Progenitor cell of endocrine pancreas (in vitro differentiated cells): Measurements from ENCODE around the gene DOHH. TPM values are rescaled to one million over a fixed set of nuclear protein-coding genes. Genes with fewer than 3 reads are reported as not detected.

Experiments used
- DNase-seq: peaks from one replicate; pipeline ENCODE4 v3.0.0; 2021; ENCODE audit warnings: low spot score; ENCODE audit not compliant: unreplicated experiment
- H3K27ac Mint-ChIP-seq: 2 replicates; pipeline ENCODE4 v1.8.0; 2021; ENCODE audit warnings: mild to moderate bottlenecking, moderate library complexity, mixed read lengths
- H3K27me3 Mint-ChIP-seq: 2 replicates; pipeline ENCODE4 v1.8.0; 2021; ENCODE audit warnings: mixed read lengths
- H3K36me3 Mint-ChIP-seq: 2 replicates; pipeline ENCODE4 v1.8.0; 2022; ENCODE audit warnings: mixed read lengths; ENCODE audit not compliant: insufficient read depth
- H3K4me1 Mint-ChIP-seq: 2 replicates; pipeline ENCODE4 v1.8.0; 2021; ENCODE audit warnings: low read depth, mixed read lengths
- H3K4me3 Mint-ChIP-seq: 2 replicates; pipeline ENCODE4 v1.8.0; 2021; ENCODE audit warnings: low read depth, mild to moderate bottlenecking, moderate library complexity, mixed read lengths
- H3K9me3 Mint-ChIP-seq: 2 replicates; pipeline ENCODE4 v1.8.0; 2021; ENCODE audit warnings: low read depth, mixed read lengths
- CTCF ChIP-seq: fragments of 200-600 bp; sonication (generic); IDR thresholded peaks from one replicate; pipeline ENCODE4 v1.5.0; 2021; ENCODE audit warnings: antibody characterized with exemption, mild to moderate bottlenecking; ENCODE audit not compliant: unreplicated experiment
- total RNA-seq: library from RNA; stranded (reverse); gene quantifications from 2 replicates; pipeline ENCODE4 v1.2.1, GENCODE V29; 2021

The DOHH gene
- total RNA-seq, 1 donor from 2014 or later: 9.9 TPM

GRCh38 chr19:3496392-3497273 is 3.8 kb downstream of the DOHH start:
- no peak overlapping the region for H3K27ac Mint-ChIP-seq
- no peaks in the 10 kb centered on the region for H3K27me3 Mint-ChIP-seq
- TF ChIP-seq CTCF: no peak
- H3K4me3 Mint-ChIP-seq: no peak overlapping the region
- no peak for DNase-seq
- H3K4me1 Mint-ChIP-seq: peaks cover 8% of the 10 kb centered on the region
- peaks cover 9% of the 10 kb centered on the region for H3K36me3 Mint-ChIP-seq
- no peaks in the 10 kb centered on the region for H3K9me3 Mint-ChIP-seq

GRCh38 chr19:3494559-3494958 is 5.9 kb downstream of the DOHH start:
- Mint-ChIP-seq H3K4me1 (peaks cover 3% of the 10 kb centered on the region), H3K36me3 (peaks cover 9% of the 10 kb centered on the region), H3K27ac (no peak overlapping the region), H3K4me3 (no peak overlapping the region), H3K27me3 (no peaks in the 10 kb centered on the region), H3K9me3 (no peaks in the 10 kb centered on the region)
- no peak for TF ChIP-seq CTCF
- no peak for DNase-seq

GRCh38 chr19:3494051-3494450 is 6.4 kb downstream of the DOHH start:
- Mint-ChIP-seq H3K36me3 (peaks cover 9% of the 10 kb centered on the region), H3K9me3 (no peaks in the 10 kb centered on the region), H3K4me1 (peaks cover 1% of the 10 kb centered on the region), H3K27ac (no peak overlapping the region), H3K27me3 (no peaks in the 10 kb centered on the region), H3K4me3 (no peak overlapping the region)
- no peak for DNase-seq
- TF ChIP-seq CTCF: no peak

GRCh38 chr19:3493651-3494050 is 6.8 kb downstream of the DOHH start:
- no peak for TF ChIP-seq CTCF
- H3K4me1 Mint-ChIP-seq: no peaks in the 10 kb centered on the region
- no peak overlapping the region for H3K4me3 Mint-ChIP-seq
- no peak overlapping the region for H3K27ac Mint-ChIP-seq
- H3K9me3 Mint-ChIP-seq: no peaks in the 10 kb centered on the region
- H3K36me3 Mint-ChIP-seq: peaks cover 9% of the 10 kb centered on the region
- DNase-seq: no peak
- H3K27me3 Mint-ChIP-seq: no peaks in the 10 kb centered on the region

GRCh38 chr19:3492919-3493318 is 7.6 kb downstream of the DOHH start:
- Mint-ChIP-seq H3K9me3 (no peaks in the 10 kb centered on the region), H3K27ac (no peak overlapping the region), H3K4me3 (no peak overlapping the region), H3K4me1 (no peaks in the 10 kb centered on the region), H3K36me3 (peaks cover 11% of the 10 kb centered on the region), H3K27me3 (no peaks in the 10 kb centered on the region)
- no peak for DNase-seq
- TF ChIP-seq CTCF: no peak
